Endometrium (tissue), 2 donors: ENCODE data around the gene GRIN2A.

Experiments used
- FAIRE-seq: peaks from 2 replicates; lab custom pipeline; 2012; peaks lifted over from hg19 to GRCh38; lab: Jason Lieb, UNC
- donor health status: control.
- donor health status: control.

GRIN2A gene

GRCh38 chr16:9965079-9965478 is 217.1 kb downstream of the GRIN2A start:
- no peak for FAIRE-seq

GRCh38 chr16:9964426-9964825 is 217.8 kb downstream of the GRIN2A start:
- FAIRE-seq = no peak

- no peak for FAIRE-seq
These were observed 224.8 kb downstream of the GRIN2A start for GRCh38 chr16:9957433-9957832.

- no peak for FAIRE-seq
These were observed 225.2 kb downstream of the GRIN2A start for GRCh38 chr16:9957002-9957401.

GRCh38 chr16:9955677-9956076 is 226.6 kb downstream of the GRIN2A start:
- FAIRE-seq = no peak

- no peak for FAIRE-seq
These were observed 228.2 kb downstream of the GRIN2A start for GRCh38 chr16:9953908-9954570.

- FAIRE-seq = no peak
These were observed 231.6 kb downstream of the GRIN2A start for GRCh38 chr16:9950658-9951057.

GRCh38 chr16:9949396-9949795 is 232.8 kb downstream of the GRIN2A start:
- no peak for FAIRE-seq

GRCh38 chr16:9948933-9949332 is 233.3 kb downstream of the GRIN2A start:
- no peak for FAIRE-seq

GRCh38 chr16:9946022-9946720 is 236.1 kb downstream of the GRIN2A start:
- FAIRE-seq = no peak

- no peak for FAIRE-seq
These were observed 239.1 kb downstream of the GRIN2A start for GRCh38 chr16:9943121-9943520.

- no peak for FAIRE-seq
These were observed 241.0 kb downstream of the GRIN2A start for GRCh38 chr16:9941245-9941644.

GRCh38 chr16:9934723-9935508 is 247.3 kb downstream of the GRIN2A start:
- no peak for FAIRE-seq

GRCh38 chr16:9932919-9933653 is 249.1 kb downstream of the GRIN2A start:
- FAIRE-seq = no peak

- FAIRE-seq = no peak
These were observed 250.2 kb downstream of the GRIN2A start for GRCh38 chr16:9932000-9932399.

- no peak for FAIRE-seq
These were observed 252.4 kb downstream of the GRIN2A start for GRCh38 chr16:9929836-9930235.

GRCh38 chr16:9929313-9929712 is 252.9 kb downstream of the GRIN2A start:
- FAIRE-seq = no peak

GRCh38 chr16:9922441-9922840 is 259.8 kb downstream of the GRIN2A start:
- FAIRE-seq = no peak

- FAIRE-seq = no peak
These were observed 260.2 kb downstream of the GRIN2A start for GRCh38 chr16:9921997-9922396.

GRCh38 chr16:9919460-9919859 is 262.8 kb downstream of the GRIN2A start:
- FAIRE-seq = no peak

- FAIRE-seq = no peak
These were observed 264.5 kb downstream of the GRIN2A start for GRCh38 chr16:9917691-9918090.

- FAIRE-seq = no peak
These were observed 268.5 kb downstream of the GRIN2A start for GRCh38 chr16:9913604-9914326.
